ENCODE results near the gene SLC50A1. TPM values are rescaled to one million over a fixed set of nuclear protein-coding genes. Genes with fewer than 3 reads are reported as not detected.

Gene SLC50A1
- total and polyA plus RNA-seq, 9 of the 15 experiments (the other 6 are each of a cell fraction or from before 2014, with no cell fraction given): 46.5 to 132 (median 91.9) TPM

- Histone ChIP-seq H3K9me1 (ENCODE audit: control insufficient read depth, insufficient read depth, low read length) (peaks cover 2% of the 10 kb centered on the region), H3K27me3 (ENCODE audit: control insufficient read depth in 2 of 2, insufficient read depth in 2 of 2, low read length in 2 of 2) (peaks cover 3 to 5% of the 10 kb centered on the region in 2 experiments; a peak in 2 of 5 replicates), H2AFZ (ENCODE audit: low read depth, low read length) (peak overlapping the region; percentile 95; the same call in 1 of the 2 replicates), H3K79me2 (ENCODE audit: control insufficient read depth, insufficient read depth, low read length) (peaks cover 5% of the 10 kb centered on the region; the same call in 2 of the 3 replicates), H4K20me1 (replicated peaks; ENCODE audit: control insufficient read depth, insufficient read depth, low read length) (peaks cover 22% of the 10 kb centered on the region), H3K9me3 (replicated peaks; ENCODE audit: control insufficient read depth, insufficient read depth, low read depth, low read length) (no peaks in the 10 kb centered on the region), H3K4me1 (replicated peaks in 1 of 2; ENCODE audit: control insufficient read depth in 2 of 2, insufficient read depth in 2 of 2, low read length in 2 of 2) (peaks cover 19 to 49% of the 10 kb centered on the region in 2 experiments; a peak in 4 of 5 replicates), H3K36me3 (ENCODE audit: control insufficient read depth, insufficient read depth, low read length) (peaks cover 7% of the 10 kb centered on the region; the same call in 1 of the 3 replicates), H3K27ac (ENCODE audit: extremely low read depth, low read depth, low read length) (0 out of 3 replicates have a peak overlapping the region, but pooled peaks have one; percentile 72), H3K4me2 (ENCODE audit: insufficient read depth, low read length) (peak overlapping the region; percentile 93), H3K4me3 (peak overlapping the region; percentile 59), H3K9ac (ENCODE audit: insufficient read depth in 1 of 2, low read depth in 2 of 2, low read length in 2 of 2) (peak overlapping the region in 1 of 2 experiments; percentile 92; a peak in 2 of 4 replicates)
- ATAC-seq: peak; percentile 52
- POLR2A ChIA-PET: no interaction called here
- in situ Hi-C loops (cut with MboI): no loop called here
- intact Hi-C loops (cut with micrococcal nuclease): loop anchor here (5.0 kb wide), 1 partner anchor 529 kb away; the partner anchor contains the start of gene UBE2Q1
- peak; percentile 62 for FAIRE-seq
- BruUV-seq (replicated peaks): no TSS peak
- WGBS (ENCODE audit: insufficient coverage, low coverage, missing lambda C conversion rate): 6% methylated on average over 22 of the region's 24 CpGs
- CTCF ChIA-PET (ENCODE audit: low intra/inter-chr PET ratio): interaction anchor here (0.6 to 9.0 kb wide), 5 partner anchors 23 to 550 kb away, joined by 3 to 153 read pairs (median 9); partner anchors contain the start of gene EFNA4
- DNase-seq (ENCODE audit: extremely low read depth in 1 of 4, low spot score in 3 of 4): peak; percentile 75 to 82 (median 80)
- TF ChIP-seq CTCFL (IDR thresholded peaks at IDR 0.05; ENCODE audit: borderline replicate concordance, insufficient read depth, low read depth, low read length, poor library complexity, severe bottlenecking): peak; percentile 85
- TF ChIP-seq ZFP36 (IDR thresholded peaks at IDR 0.05; ENCODE audit: low read depth, low read length, partially characterized antibody): no peak
- TF ChIP-seq ZNF584 (CRISPR knock-in tag; IDR thresholded peaks at IDR 0.05; ENCODE audit: low read depth): 0 out of 2 replicates have a peak, but pooled peaks have one; percentile 32
- 0 out of 4 replicates have a peak, but pooled peaks of 1 of the 2 experiments have one; percentile 10 for TF ChIP-seq SIN3A (IDR thresholded peaks at IDR 0.05; ENCODE audit: borderline replicate concordance in 2 of 2, control insufficient read depth in 1 of 2, low read depth in 2 of 2, low read length in 2 of 2)
- 0 out of 2 replicates have a peak, but pooled peaks have one; percentile 30 for TF ChIP-seq PREB (CRISPR knock-in tag; IDR thresholded peaks at IDR 0.05)
- TF ChIP-seq ZBTB7A (IDR thresholded peaks at IDR 0.05; ENCODE audit: borderline replicate concordance, control insufficient read depth, low read depth, low read length): peak; percentile 71; the same call in 1 of the 2 replicates
- TF ChIP-seq, protein P1, sequence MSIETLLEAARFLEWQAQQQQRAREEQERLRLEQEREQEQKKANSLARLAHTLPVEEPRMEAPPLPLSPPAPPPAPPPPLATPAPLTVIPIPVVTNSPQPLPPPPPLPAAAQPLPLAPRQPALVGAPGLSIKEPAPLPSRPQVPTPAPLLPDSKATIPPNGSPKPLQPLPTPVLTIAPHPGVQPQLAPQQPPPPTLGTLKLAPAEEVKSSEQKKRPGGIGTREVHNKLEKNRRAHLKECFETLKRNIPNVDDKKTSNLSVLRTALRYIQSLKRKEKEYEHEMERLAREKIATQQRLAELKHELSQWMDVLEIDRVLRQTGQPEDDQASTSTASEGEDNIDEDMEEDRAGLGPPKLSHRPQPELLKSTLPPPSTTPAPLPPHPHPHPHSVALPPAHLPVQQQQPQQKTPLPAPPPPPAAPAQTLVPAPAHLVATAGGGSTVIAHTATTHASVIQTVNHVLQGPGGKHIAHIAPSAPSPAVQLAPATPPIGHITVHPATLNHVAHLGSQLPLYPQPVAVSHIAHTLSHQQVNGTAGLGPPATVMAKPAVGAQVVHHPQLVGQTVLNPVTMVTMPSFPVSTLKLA (conservative IDR thresholded peaks at IDR 0.05): 0 out of 4 replicates have a peak, but pooled peaks of 1 of the 2 experiments have one; percentile 23
- no peak for TF ChIP-seq POLR2G (IDR thresholded peaks at IDR 0.05; ENCODE audit: low read depth, low read length)
- TF ChIP-seq, protein P2, sequence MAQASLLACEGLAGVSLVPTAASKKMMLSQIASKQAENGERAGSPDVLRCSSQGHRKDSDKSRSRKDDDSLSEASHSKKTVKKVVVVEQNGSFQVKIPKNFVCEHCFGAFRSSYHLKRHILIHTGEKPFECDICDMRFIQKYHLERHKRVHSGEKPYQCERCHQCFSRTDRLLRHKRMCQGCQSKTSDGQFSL (CRISPR knock-in tag; IDR thresholded peaks at IDR 0.05): peak; percentile 43; the same call in 1 of the 2 replicates
- TF ChIP-seq, protein P2 (tag; IDR thresholded peaks at IDR 0.05): no peak
- peak; percentile 46; the same call in 1 of the 2 replicates for TF ChIP-seq MYC (IDR thresholded peaks at IDR 0.05; ENCODE audit: low read depth, low read length)
- TF ChIP-seq MYC (CRISPR knock-in tag; IDR thresholded peaks at IDR 0.05; ENCODE audit: borderline replicate concordance, low read depth): no peak
These were observed 49.4 kb upstream of the SLC50A1 start for GRCh38 chr1:155086128-155086741.

Data from K562 (cell line).